AG10803 (cell line): ENCODE data around the gene FSTL4.
"Not testable (repeated sequence)": the region's sequence is repeated elsewhere in the genome, so short reads cannot be mapped to it uniquely, and the experiment has no call there.

Experiments used
- DNase-seq: peaks from one replicate; pipeline ENCODE4 v3.0.0; 2010; ENCODE audit warnings: low read depth
- H3K4me3 ChIP-seq: 2 replicates; pipeline ENCODE4 v1.5.1; 2011; ENCODE audit warnings: mild to moderate bottlenecking, low read length, control low read depth
- CTCF ChIP-seq: conservative IDR thresholded peaks from 2 replicates; pipeline ENCODE4 v1.5.1; 2011; ENCODE audit warnings: mild to moderate bottlenecking, low read length, control low read depth, inconsistent platforms

The FSTL4 gene

GRCh38 chr5:133451926-133452325 is 160.4 kb downstream of the FSTL4 start:
- no peak for TF ChIP-seq CTCF
- H3K4me3 ChIP-seq: no peak overlapping the region
- no peak for DNase-seq

GRCh38 chr5:133450286-133450685 is 162.1 kb downstream of the FSTL4 start:
- DNase-seq: no peak
- TF ChIP-seq CTCF: no peak
- no peak overlapping the region for H3K4me3 ChIP-seq

- no peak for DNase-seq
- TF ChIP-seq CTCF: no peak
- H3K4me3 ChIP-seq: no peak overlapping the region
Observed at GRCh38 chr5:133449181-133449580, 163.2 kb downstream of the FSTL4 start.

GRCh38 chr5:133446440-133446839 is 165.9 kb downstream of the FSTL4 start:
- DNase-seq: no peak
- no peak overlapping the region for H3K4me3 ChIP-seq
- TF ChIP-seq CTCF: no peak

- DNase-seq: no peak
- no peak for TF ChIP-seq CTCF
- H3K4me3 ChIP-seq: no peak overlapping the region
Observed at GRCh38 chr5:133445744-133446143, 166.6 kb downstream of the FSTL4 start.

- H3K4me3 ChIP-seq, DNase-seq: not testable (repeated sequence)
Observed at GRCh38 chr5:133445204-133445603, 167.1 kb downstream of the FSTL4 start.

GRCh38 chr5:133444711-133445110 is 167.6 kb downstream of the FSTL4 start:
- TF ChIP-seq CTCF: no peak
- H3K4me3 ChIP-seq: no peak overlapping the region
- DNase-seq: no peak

- TF ChIP-seq CTCF: no peak
- no peak for DNase-seq
Observed at GRCh38 chr5:133441166-133441815, 171.1 kb downstream of the FSTL4 start.

More at GRCh38 chr5:133441166-133441815, 171.1 kb downstream of the FSTL4 start:
- no peak overlapping the region for H3K4me3 ChIP-seq
